SK-N-SH treated with all-trans-retinoic acid at 6 μM for 48 hours (cell line): ENCODE results near the gene CCDC170.

Experiments used
- ATAC-seq: fragments of 200-7000 bp; cut with Tn5 transposase; 3 replicates; pipeline ENCODE4 v1.9.1; 2020; ENCODE audit warnings: mild to moderate bottlenecking, moderate library complexity
- ARNTL ChIP-seq: fragments of 450-650 bp; formaldehyde crosslinking; IDR thresholded peaks from 2 replicates; pipeline ENCODE4 v1.5.0; 2020; ENCODE audit warnings: low read depth, mild to moderate bottlenecking, moderate library complexity, borderline replicate concordance
- BACH2 ChIP-seq: fragments of 250-450 bp; sonication (Bioruptor Pico); IDR thresholded peaks from 2 replicates; pipeline ENCODE4 v1.9.0; 2021; ENCODE audit warnings: mild to moderate bottlenecking, borderline replicate concordance
- CSDC2 ChIP-seq: fragments of 250-450 bp; sonication (Bioruptor Pico); IDR thresholded peaks from 2 replicates; pipeline ENCODE4 v1.5.0; 2020; ENCODE audit warnings: mild to moderate bottlenecking, moderate library complexity
- GLIS3 ChIP-seq: fragments of 250-450 bp; sonication (Bioruptor Pico); IDR thresholded peaks from 2 replicates; pipeline ENCODE4 v1.5.0; 2020; ENCODE audit warnings: mild to moderate bottlenecking, moderate library complexity
- ISL1 ChIP-seq: fragments of 250-450 bp; sonication (Bioruptor Pico); IDR thresholded peaks from 2 replicates; pipeline ENCODE4 v2.1.2; 2022; ENCODE audit warnings: mild to moderate bottlenecking, moderate library complexity
- OSR1 ChIP-seq: fragments of 250-450 bp; sonication (Bioruptor Pico); IDR thresholded peaks from 2 replicates; pipeline ENCODE4 v1.8.0; 2022; ENCODE audit warnings: moderate library complexity, mild to moderate bottlenecking, inconsistent platforms
- PPARA ChIP-seq: fragments of 250-450 bp; sonication (Bioruptor Pico); IDR thresholded peaks from 2 replicates; pipeline ENCODE4 v1.5.0; 2020; ENCODE audit warnings: mild to moderate bottlenecking, borderline replicate concordance
- RARB ChIP-seq: fragments of 250-450 bp; sonication (Bioruptor Pico); IDR thresholded peaks from 2 replicates; pipeline ENCODE4 v1.8.0; 2021; ENCODE audit warnings: mild to moderate bottlenecking, moderate library complexity
- SNAI2 ChIP-seq: fragments of 250-450 bp; sonication (Bioruptor Pico); IDR thresholded peaks from 2 replicates; pipeline ENCODE4 v1.5.0; 2020; ENCODE audit warnings: mild to moderate bottlenecking, moderate library complexity
- TCF4 ChIP-seq: fragments of 250-450 bp; sonication (Bioruptor Pico); IDR thresholded peaks from 2 replicates; pipeline ENCODE4 v1.8.0; 2021; ENCODE audit warnings: mild to moderate bottlenecking, moderate library complexity, borderline replicate concordance
- TOX ChIP-seq: fragments of 250-450 bp; sonication (Bioruptor Pico); IDR thresholded peaks from 2 replicates; pipeline ENCODE4 v1.8.0; 2021; ENCODE audit warnings: mild to moderate bottlenecking, moderate library complexity, borderline replicate concordance
- ZC3H10 ChIP-seq: fragments of 250-450 bp; sonication (Bioruptor Pico); IDR thresholded peaks from 2 replicates; pipeline ENCODE4 v1.5.1; 2021; ENCODE audit warnings: mild to moderate bottlenecking, moderate library complexity
- ZFP3 ChIP-seq: fragments of 250-450 bp; sonication (Bioruptor Pico); IDR thresholded peaks from 2 replicates; pipeline ENCODE4 v1.5.0; 2020; ENCODE audit warnings: mild to moderate bottlenecking, moderate library complexity
- ZFP30 ChIP-seq: fragments of 450-650 bp; formaldehyde crosslinking; IDR thresholded peaks from 2 replicates; pipeline ENCODE4 v1.5.0; 2022; ENCODE audit warnings: mild to moderate bottlenecking, moderate library complexity
- ZNF565 ChIP-seq: fragments of 450-650 bp; formaldehyde crosslinking; conservative IDR thresholded peaks from 2 replicates; pipeline ENCODE4 v1.5.0; 2020; ENCODE audit warnings: low read depth, mild to moderate bottlenecking, moderate library complexity
- ZNF70 ChIP-seq: fragments of 450-650 bp; formaldehyde crosslinking; IDR thresholded peaks from 2 replicates; pipeline ENCODE4 v1.5.0; 2020; ENCODE audit warnings: mild to moderate bottlenecking, moderate library complexity
- ZNF8 ChIP-seq: fragments of 450-650 bp; formaldehyde crosslinking; IDR thresholded peaks from 2 replicates; pipeline ENCODE4 v1.5.0; 2020; ENCODE audit warnings: mild to moderate bottlenecking, moderate library complexity
- TF ChIP-seq, protein P1 (sequence below): fragments of 250-450 bp; sonication (Bioruptor Pico); IDR thresholded peaks from 2 replicates; pipeline ENCODE4 v1.8.0; 2021; ENCODE audit warnings: low read depth, mild to moderate bottlenecking, moderate library complexity, borderline replicate concordance
- TF ChIP-seq, protein P2 (sequence below): fragments of 250-450 bp; sonication (Bioruptor Pico); IDR thresholded peaks from 2 replicates; pipeline ENCODE4 v1.8.0; 2020; ENCODE audit warnings: mild to moderate bottlenecking, moderate library complexity, borderline replicate concordance
- TF ChIP-seq, protein P3 (sequence below): fragments of 250-450 bp; sonication (Bioruptor Pico); IDR thresholded peaks from 2 replicates; pipeline ENCODE4 v1.5.1; 2020; ENCODE audit warnings: low read depth, mild to moderate bottlenecking, moderate library complexity
- TF ChIP-seq, protein P4 (sequence below): fragments of 250-450 bp; sonication (Bioruptor Pico); IDR thresholded peaks from 2 replicates; pipeline ENCODE4 v1.5.1; 2021; ENCODE audit warnings: mild to moderate bottlenecking, moderate library complexity

The CCDC170 gene

DNA sequence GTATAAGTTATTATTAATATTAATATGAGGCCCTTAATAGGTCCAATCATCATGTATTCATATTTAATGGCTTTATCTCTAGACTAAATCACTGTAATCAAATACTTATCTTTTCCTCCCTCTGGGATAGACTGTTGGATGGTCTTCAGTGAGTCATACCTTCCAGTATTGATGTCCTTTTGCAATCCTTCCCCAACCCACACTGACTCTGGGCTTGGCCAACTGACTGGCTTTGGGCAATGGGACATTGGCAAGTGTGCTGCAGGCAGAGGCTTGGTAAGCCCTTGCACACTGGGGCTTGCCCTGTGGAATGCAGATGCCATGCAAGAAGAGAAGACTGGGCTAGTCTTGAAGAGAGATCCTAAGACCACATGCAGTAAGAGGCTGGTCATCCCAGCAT is 136.6 kb downstream of the CCDC170 start:
- TF ChIP-seq ZC3H10 (CRISPR knock-in tag), result no peak
- TF ChIP-seq ARNTL, result no peak
- no peak for TF ChIP-seq SNAI2 (CRISPR knock-in tag)
- TF ChIP-seq, protein P1, sequence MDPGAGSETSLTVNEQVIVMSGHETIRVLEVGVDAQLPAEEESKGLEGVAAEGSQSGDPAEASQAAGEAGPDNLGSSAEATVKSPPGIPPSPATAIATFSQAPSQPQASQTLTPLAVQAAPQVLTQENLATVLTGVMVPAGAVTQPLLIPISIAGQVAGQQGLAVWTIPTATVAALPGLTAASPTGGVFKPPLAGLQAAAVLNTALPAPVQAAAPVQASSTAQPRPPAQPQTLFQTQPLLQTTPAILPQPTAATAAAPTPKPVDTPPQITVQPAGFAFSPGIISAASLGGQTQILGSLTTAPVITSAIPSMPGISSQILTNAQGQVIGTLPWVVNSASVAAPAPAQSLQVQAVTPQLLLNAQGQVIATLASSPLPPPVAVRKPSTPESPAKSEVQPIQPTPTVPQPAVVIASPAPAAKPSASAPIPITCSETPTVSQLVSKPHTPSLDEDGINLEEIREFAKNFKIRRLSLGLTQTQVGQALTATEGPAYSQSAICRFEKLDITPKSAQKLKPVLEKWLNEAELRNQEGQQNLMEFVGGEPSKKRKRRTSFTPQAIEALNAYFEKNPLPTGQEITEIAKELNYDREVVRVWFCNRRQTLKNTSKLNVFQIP (CRISPR knock-in tag), result no peak
- TF ChIP-seq BACH2 (CRISPR knock-in tag), result no peak
- TF ChIP-seq ZNF8 (CRISPR knock-in tag), result no peak
- TF ChIP-seq GLIS3 (CRISPR knock-in tag), result no peak
- TF ChIP-seq PPARA (CRISPR knock-in tag), result no peak
- TF ChIP-seq CSDC2 (CRISPR knock-in tag), result no peak
- no peak for TF ChIP-seq OSR1 (CRISPR knock-in tag)
- TF ChIP-seq, all 23 proteins: peak for 0
- ATAC-seq, result no peak

DNA sequence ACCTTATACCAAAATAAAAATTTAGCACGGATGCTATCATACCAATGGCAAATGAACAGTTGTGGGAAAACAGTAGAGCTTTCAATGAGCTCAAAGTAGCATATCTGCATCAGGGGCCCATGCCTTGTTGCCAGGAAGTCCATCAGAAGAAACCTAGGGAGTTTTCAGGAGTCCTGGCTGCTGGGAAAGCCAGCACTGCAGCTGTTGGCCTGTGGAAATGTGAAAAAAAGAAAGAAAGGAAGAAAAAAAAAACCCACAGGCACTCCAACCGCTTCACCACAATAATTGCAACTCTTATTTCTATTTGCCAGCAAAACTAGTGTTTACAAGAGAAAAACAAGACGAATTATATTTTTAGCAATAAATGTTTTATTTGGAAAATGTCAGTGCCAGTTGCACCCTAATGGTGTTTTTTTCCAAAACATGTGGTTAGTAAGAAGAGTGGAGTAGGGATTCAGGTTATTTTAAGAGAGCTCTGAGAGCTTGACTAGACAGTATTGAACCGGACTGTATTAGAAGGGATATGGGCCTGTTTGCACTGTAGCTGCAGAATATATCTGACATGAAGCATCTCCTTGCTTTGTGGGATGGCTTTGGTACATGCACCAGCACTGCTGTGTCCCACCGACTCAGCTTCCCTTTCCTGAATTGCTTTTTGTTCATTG is 137.3 kb downstream of the CCDC170 start:
- ATAC-seq, result no peak
- TF ChIP-seq, protein P2, sequence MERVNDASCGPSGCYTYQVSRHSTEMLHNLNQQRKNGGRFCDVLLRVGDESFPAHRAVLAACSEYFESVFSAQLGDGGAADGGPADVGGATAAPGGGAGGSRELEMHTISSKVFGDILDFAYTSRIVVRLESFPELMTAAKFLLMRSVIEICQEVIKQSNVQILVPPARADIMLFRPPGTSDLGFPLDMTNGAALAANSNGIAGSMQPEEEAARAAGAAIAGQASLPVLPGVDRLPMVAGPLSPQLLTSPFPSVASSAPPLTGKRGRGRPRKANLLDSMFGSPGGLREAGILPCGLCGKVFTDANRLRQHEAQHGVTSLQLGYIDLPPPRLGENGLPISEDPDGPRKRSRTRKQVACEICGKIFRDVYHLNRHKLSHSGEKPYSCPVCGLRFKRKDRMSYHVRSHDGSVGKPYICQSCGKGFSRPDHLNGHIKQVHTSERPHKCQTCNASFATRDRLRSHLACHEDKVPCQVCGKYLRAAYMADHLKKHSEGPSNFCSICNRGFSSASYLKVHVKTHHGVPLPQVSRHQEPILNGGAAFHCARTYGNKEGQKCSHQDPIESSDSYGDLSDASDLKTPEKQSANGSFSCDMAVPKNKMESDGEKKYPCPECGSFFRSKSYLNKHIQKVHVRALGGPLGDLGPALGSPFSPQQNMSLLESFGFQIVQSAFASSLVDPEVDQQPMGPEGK (CRISPR knock-in tag), result no peak
- no peak for TF ChIP-seq ZNF8 (CRISPR knock-in tag)
- no peak for TF ChIP-seq SNAI2 (CRISPR knock-in tag)
- no peak for TF ChIP-seq TOX (CRISPR knock-in tag)
- TF ChIP-seq OSR1 (CRISPR knock-in tag), result no peak
- no peak for TF ChIP-seq ZC3H10 (CRISPR knock-in tag)
- no peak for TF ChIP-seq ZNF565 (CRISPR knock-in tag)
- TF ChIP-seq CSDC2 (CRISPR knock-in tag), result no peak
- TF ChIP-seq, protein P3, sequence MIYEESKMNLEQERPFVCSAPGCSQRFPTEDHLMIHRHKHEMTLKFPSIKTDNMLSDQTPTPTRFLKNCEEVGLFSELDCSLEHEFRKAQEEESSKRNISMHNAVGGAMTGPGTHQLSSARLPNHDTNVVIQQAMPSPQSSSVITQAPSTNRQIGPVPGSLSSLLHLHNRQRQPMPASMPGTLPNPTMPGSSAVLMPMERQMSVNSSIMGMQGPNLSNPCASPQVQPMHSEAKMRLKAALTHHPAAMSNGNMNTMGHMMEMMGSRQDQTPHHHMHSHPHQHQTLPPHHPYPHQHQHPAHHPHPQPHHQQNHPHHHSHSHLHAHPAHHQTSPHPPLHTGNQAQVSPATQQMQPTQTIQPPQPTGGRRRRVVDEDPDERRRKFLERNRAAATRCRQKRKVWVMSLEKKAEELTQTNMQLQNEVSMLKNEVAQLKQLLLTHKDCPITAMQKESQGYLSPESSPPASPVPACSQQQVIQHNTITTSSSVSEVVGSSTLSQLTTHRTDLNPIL (CRISPR knock-in tag), result no peak
- TF ChIP-seq, protein P4, sequence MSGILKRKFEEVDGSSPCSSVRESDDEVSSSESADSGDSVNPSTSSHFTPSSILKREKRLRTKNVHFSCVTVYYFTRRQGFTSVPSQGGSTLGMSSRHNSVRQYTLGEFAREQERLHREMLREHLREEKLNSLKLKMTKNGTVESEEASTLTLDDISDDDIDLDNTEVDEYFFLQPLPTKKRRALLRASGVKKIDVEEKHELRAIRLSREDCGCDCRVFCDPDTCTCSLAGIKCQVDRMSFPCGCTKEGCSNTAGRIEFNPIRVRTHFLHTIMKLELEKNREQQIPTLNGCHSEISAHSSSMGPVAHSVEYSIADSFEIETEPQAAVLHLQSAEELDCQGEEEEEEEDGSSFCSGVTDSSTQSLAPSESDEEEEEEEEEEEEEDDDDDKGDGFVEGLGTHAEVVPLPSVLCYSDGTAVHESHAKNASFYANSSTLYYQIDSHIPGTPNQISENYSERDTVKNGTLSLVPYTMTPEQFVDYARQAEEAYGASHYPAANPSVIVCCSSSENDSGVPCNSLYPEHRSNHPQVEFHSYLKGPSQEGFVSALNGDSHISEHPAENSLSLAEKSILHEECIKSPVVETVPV (CRISPR knock-in tag), result no peak
- no peak for TF ChIP-seq ISL1 (CRISPR knock-in tag)

DNA sequence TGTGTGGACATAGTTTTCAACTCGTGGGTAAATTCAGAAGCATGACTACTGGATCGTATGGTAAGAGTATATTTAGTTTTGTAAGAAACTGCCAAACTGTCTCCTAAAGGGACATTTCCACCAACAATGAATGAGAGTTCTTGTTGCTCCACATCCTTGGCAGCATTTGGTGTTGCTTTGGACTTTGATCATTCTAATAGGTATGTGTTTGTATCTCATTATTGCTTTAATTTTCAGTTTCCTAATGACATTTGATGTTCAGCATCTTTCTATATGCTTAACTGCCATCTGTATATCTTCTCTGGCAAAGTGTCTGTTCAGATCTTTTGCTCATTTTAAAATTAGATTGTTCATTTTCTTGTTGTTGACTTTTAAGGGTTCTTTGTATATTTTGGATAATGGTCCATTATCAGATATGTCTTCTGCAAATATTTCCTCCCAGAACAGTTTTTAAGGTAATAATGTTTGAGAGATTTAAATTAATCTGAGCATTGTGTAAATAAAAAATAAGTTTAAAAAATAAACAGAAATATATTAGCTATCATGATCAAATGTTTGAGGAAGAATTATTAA is 138.7 kb downstream of the CCDC170 start:
- ATAC-seq, result no peak
- TF ChIP-seq ARNTL, result no peak
- no peak for TF ChIP-seq GLIS3 (CRISPR knock-in tag)
- TF ChIP-seq, protein P1 (CRISPR knock-in tag), result no peak
- TF ChIP-seq TCF4, result no peak
- TF ChIP-seq, protein P2 (CRISPR knock-in tag), result no peak
- no peak for TF ChIP-seq CSDC2 (CRISPR knock-in tag)
- TF ChIP-seq ZNF70 (CRISPR knock-in tag), result no peak
- no peak for TF ChIP-seq TOX (CRISPR knock-in tag)
- TF ChIP-seq, protein P4 (CRISPR knock-in tag), result no peak
- TF ChIP-seq ZFP3, result no peak
- no peak for TF ChIP-seq SNAI2 (CRISPR knock-in tag)
- no peak for TF ChIP-seq ZC3H10 (CRISPR knock-in tag)
- no peak for TF ChIP-seq PPARA (CRISPR knock-in tag)
- TF ChIP-seq OSR1 (CRISPR knock-in tag), result no peak
- no peak for TF ChIP-seq RARB (CRISPR knock-in tag)
- TF ChIP-seq ZNF8 (CRISPR knock-in tag), result no peak
- no peak for TF ChIP-seq ZNF565 (CRISPR knock-in tag)
- TF ChIP-seq BACH2 (CRISPR knock-in tag), result no peak
- TF ChIP-seq ZFP30 (CRISPR knock-in tag), result no peak
- TF ChIP-seq, all 23 proteins: peak for 0
